OCI-LY1 (cell line): ENCODE results near the gene CFAP157.

Source experiments
- H2AFZ ChIP-seq: fragments of 200-600 bp; sonication (generic), shearing (Covaris generic); 2 replicates; pipeline ENCODE4 v1.6.0; 2014; ENCODE audit warnings: antibody characterized with exemption, mild to moderate bottlenecking, low read length
- H3F3A ChIP-seq: fragments of 200-600 bp; sonication (generic), shearing (Covaris generic); 2 replicates; pipeline ENCODE4 v1.6.0; 2014; ENCODE audit warnings: mild to moderate bottlenecking, antibody characterized with exemption, low read length, moderate library complexity; ENCODE audit not compliant: insufficient read depth
- H3K27ac ChIP-seq: fragments of 200-600 bp; sonication (generic); 2 replicates; pipeline ENCODE4 v1.5.1; 2014; ENCODE audit warnings: low read length, mixed run types, mild to moderate bottlenecking, low read depth; ENCODE audit not compliant: poor library complexity, severe bottlenecking
- H3K27me3 ChIP-seq: fragments of 200-600 bp; sonication (generic); 2 replicates; pipeline ENCODE4 v1.6.0; 2014; ENCODE audit warnings: antibody characterized with exemption, mild to moderate bottlenecking, low read length, moderate library complexity; ENCODE audit not compliant: insufficient read depth
- H3K36me3 ChIP-seq: fragments of 200-600 bp; sonication (generic); 2 replicates; pipeline ENCODE4 v1.6.1; 2014; ENCODE audit warnings: mild to moderate bottlenecking, antibody characterized with exemption, low read length, moderate library complexity, mixed read lengths; ENCODE audit not compliant: insufficient read depth
- H3K4me1 ChIP-seq: fragments of 200-600 bp; sonication (generic); 2 replicates; pipeline ENCODE4 v1.5.1; 2014; ENCODE audit warnings: mild to moderate bottlenecking, low read length, moderate library complexity; ENCODE audit not compliant: insufficient read depth, severe bottlenecking
- H3K4me2 ChIP-seq: fragments of 200-600 bp; sonication (generic), shearing (Covaris generic); 2 replicates; pipeline ENCODE4 v1.6.1; 2014; ENCODE audit warnings: low read length
- H3K4me3 ChIP-seq: fragments of 200-600 bp; sonication (generic); 2 replicates; pipeline ENCODE4 v1.5.1; 2014; ENCODE audit warnings: low read length, low read depth, mild to moderate bottlenecking, mixed read lengths; ENCODE audit not compliant: poor library complexity, severe bottlenecking
- H3K79me2 ChIP-seq: fragments of 200-600 bp; shearing (Covaris generic); 2 replicates; pipeline ENCODE4 v1.6.1; 2016; ENCODE audit warnings: mixed run types, low read length, mixed read lengths; ENCODE audit not compliant: insufficient read depth
- H3K9ac ChIP-seq: fragments of 200-600 bp; sonication (generic), shearing (Covaris generic); 2 replicates; pipeline ENCODE4 v1.6.1; 2014; ENCODE audit warnings: mild to moderate bottlenecking, low read length, mixed read lengths
- H3K9me2 ChIP-seq: fragments of 200-600 bp; sonication (generic), shearing (Covaris generic); 2 replicates; pipeline ENCODE4 v1.6.1; 2014; ENCODE audit warnings: low read depth, mild to moderate bottlenecking, low read length, mixed read lengths
- H3K9me3 ChIP-seq: fragments of 200-600 bp; shearing (Covaris generic); 2 replicates; pipeline ENCODE4 v1.6.1; 2014; ENCODE audit warnings: low read length, mixed read lengths
- H4K20me1 ChIP-seq: fragments of 200-600 bp; sonication (generic), shearing (Covaris generic); 2 replicates; pipeline ENCODE4 v1.6.0; 2016; ENCODE audit warnings: mild to moderate bottlenecking, low read length; ENCODE audit not compliant: insufficient read depth
- CTCF ChIP-seq: fragments of 200-600 bp; sonication (generic), shearing (Covaris generic); IDR thresholded peaks from 2 replicates; pipeline ENCODE4 v1.5.1; 2017; ENCODE audit warnings: mild to moderate bottlenecking, antibody characterized with exemption, low read length, moderate library complexity, mixed read lengths
- EZH2 ChIP-seq: fragments of 200-600 bp; sonication (generic), shearing (Covaris generic); IDR thresholded peaks from 2 replicates; pipeline ENCODE4 v1.8.0; 2017; ENCODE audit warnings: borderline replicate concordance, mixed run types, mild to moderate bottlenecking, antibody characterized with exemption, low read length, moderate library complexity, mixed read lengths

CFAP157 gene

GRCh38 chr9:127712867-127713266 lies 6.1 kb downstream of the CFAP157 start:
- Histone ChIP-seq H3K27me3 (no peaks in the 10 kb centered on the region), H3K9me3 (no peaks in the 10 kb centered on the region)

GRCh38 chr9:127714020-127714750 lies 7.4 kb downstream of the CFAP157 start:
- H3K4me1 ChIP-seq, result peaks cover 5% of the 10 kb centered on the region
- no peak overlapping the region for H3K4me3 ChIP-seq
- peak overlapping the region; percentile 25; the same call in 1 of the 2 replicates for H3K4me2 ChIP-seq
- H3K9ac ChIP-seq, result no peak overlapping the region
- H3K27ac ChIP-seq, result no peak overlapping the region
- TF ChIP-seq CTCF (no peak), EZH2 (no peak)
- H4K20me1 ChIP-seq, result no peaks in the 10 kb centered on the region
- H3F3A ChIP-seq, result no peaks in the 10 kb centered on the region
- H3K79me2 ChIP-seq, result no peaks in the 10 kb centered on the region
- no peaks in the 10 kb centered on the region for H3K27me3 ChIP-seq
- H2AFZ ChIP-seq, result no peak overlapping the region
- no peaks in the 10 kb centered on the region for H3K36me3 ChIP-seq
- no peaks in the 10 kb centered on the region for H3K9me3 ChIP-seq
- no peaks in the 10 kb centered on the region for H3K9me2 ChIP-seq

More at GRCh38 chr9:127712867-127713266, 6.1 kb downstream of the CFAP157 start:
- no peak overlapping the region for H3K27ac ChIP-seq
- H3K4me2 ChIP-seq, result no peak overlapping the region
- TF ChIP-seq CTCF (no peak), EZH2 (no peak)
- H3K4me1 ChIP-seq, result peaks cover 5% of the 10 kb centered on the region
- H3K4me3 ChIP-seq, result no peak overlapping the region
- H2AFZ ChIP-seq, result no peak overlapping the region
- no peaks in the 10 kb centered on the region for H3K9me2 ChIP-seq
- H3F3A ChIP-seq, result no peaks in the 10 kb centered on the region
- H4K20me1 ChIP-seq, result no peaks in the 10 kb centered on the region
- no peaks in the 10 kb centered on the region for H3K79me2 ChIP-seq
- no peaks in the 10 kb centered on the region for H3K36me3 ChIP-seq
- H3K9ac ChIP-seq, result no peak overlapping the region

GRCh38 chr9:127714951-127715469 lies 8.2 kb downstream of the CFAP157 start:
- H3K9ac ChIP-seq, result peak overlapping the region; percentile 62
- H3K27ac ChIP-seq, result no peak overlapping the region
- H3K4me3 ChIP-seq, result peak overlapping the region; percentile 72
- peak overlapping the region; percentile 82 for H3K4me2 ChIP-seq
- no peaks in the 10 kb centered on the region for H3K9me2 ChIP-seq
- H2AFZ ChIP-seq, result no peak overlapping the region
- H3K79me2 ChIP-seq, result no peaks in the 10 kb centered on the region
- H3K4me1 ChIP-seq, result peaks cover 5% of the 10 kb centered on the region
- H3F3A ChIP-seq, result no peaks in the 10 kb centered on the region
- H3K9me3 ChIP-seq, result no peaks in the 10 kb centered on the region
- TF ChIP-seq CTCF, result no peak
- TF ChIP-seq EZH2, result no peak
- no peaks in the 10 kb centered on the region for H3K36me3 ChIP-seq
- no peaks in the 10 kb centered on the region for H3K27me3 ChIP-seq
- no peaks in the 10 kb centered on the region for H4K20me1 ChIP-seq
